ENCODE results near the gene PRKCB.
"Not testable (repeated sequence)": the region's sequence is repeated elsewhere in the genome, so short reads cannot be mapped to it uniquely, and the experiment has no call there.

Gene PRKCB

DNA sequence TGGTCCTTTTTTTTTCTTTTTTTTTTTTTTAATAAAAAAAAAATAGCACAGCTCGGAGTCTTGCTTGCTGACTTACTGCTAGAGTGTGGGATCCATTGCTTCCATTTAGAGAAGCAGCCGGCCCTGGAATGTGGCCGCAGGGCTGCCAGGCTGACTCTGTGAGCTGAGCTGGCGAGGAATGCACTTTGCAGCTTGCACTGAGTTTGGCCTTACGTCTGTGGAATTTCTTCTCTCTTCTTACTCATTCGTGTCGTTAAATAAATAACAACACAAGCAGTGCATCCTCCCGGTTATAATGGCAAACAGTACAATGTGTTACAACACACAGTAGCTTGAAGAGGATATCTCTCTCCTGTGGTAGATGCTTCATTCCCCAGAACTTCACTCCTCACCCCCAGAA is 69.2 kb downstream of the PRKCB start:
- DNase-seq, result no peak

- DNase-seq, result no peak
Observed at GRCh38 chr16:23907457-23907902, 71.7 kb downstream of the PRKCB start.

GRCh38 chr16:23907903-23908302 is 72.1 kb downstream of the PRKCB start:
- no peak for DNase-seq

DNA sequence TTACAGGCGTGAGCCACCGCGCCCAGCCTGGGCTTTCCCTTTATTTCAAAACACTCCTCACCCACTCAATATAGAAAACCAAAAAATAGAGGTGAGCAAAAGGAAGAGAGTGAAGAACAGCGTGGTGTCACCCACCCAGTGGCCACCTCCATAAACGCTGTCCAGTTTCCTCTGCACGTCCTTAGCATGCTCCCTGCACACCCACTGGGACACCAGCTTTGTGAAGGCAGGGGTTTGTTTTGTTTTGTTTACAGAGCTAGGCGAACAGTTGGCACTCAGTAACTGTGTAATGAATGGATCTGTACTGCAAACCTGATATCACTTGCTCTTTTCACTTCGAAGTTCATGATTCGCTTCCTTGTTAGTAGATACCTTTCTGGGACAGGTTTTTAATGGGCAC is 73.0 kb downstream of the PRKCB start:
- DNase-seq, result no peak

GRCh38 chr16:23909792-23910418 is 74.1 kb downstream of the PRKCB start:
- no peak for DNase-seq

DNA sequence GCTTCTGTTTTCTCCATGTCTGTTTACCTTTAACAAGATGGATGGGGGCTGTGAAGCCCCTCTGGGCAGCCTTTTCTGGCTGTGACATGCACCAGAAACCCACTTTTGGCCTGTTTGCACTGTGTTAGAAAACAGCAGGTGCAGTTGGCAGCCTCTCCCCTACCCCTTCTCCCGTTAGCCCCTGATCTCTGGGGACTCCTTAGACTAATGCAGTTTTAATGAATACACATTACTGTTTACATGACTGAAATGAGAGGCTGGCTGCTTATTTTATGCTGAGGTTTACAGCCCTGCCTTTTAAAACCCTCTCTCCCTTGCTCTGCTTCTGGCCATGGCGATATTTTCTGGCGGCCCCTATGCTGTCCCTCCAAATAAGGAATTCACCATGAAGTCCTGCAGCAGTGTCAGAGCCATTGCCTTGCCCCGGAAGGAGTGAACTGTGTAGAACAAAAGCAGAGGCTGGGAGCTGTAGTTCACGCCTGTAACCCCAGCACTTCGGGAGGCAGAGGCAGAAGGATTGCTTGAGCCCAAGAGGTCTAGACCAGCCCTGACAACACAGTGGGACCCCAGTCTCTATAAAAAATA is 79.3 kb downstream of the PRKCB start:
- DNase-seq, result no peak

GRCh38 chr16:23916552-23916951 is 80.8 kb downstream of the PRKCB start:
- not testable (repeated sequence) for DNase-seq

DNA sequence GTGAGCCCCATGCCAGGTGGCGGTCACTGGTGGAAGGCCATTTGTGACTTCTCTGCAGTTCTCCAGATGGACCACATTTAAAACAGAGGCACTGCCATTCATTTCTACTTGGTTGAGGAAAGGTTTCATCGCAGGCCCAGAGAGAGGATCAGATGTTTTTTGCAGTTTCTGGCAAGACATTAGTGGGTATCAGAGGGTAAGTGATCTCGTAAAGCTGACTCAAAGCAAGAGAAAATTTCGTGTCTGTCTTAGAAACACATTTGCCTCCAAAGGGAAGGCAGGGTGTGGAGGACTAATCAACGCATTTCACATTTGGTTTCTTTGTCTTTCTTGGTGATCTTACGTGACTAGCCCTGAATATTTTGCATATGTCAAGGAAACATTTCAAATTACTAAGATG is 81.8 kb downstream of the PRKCB start:
- DNase-seq, result no peak

DNA sequence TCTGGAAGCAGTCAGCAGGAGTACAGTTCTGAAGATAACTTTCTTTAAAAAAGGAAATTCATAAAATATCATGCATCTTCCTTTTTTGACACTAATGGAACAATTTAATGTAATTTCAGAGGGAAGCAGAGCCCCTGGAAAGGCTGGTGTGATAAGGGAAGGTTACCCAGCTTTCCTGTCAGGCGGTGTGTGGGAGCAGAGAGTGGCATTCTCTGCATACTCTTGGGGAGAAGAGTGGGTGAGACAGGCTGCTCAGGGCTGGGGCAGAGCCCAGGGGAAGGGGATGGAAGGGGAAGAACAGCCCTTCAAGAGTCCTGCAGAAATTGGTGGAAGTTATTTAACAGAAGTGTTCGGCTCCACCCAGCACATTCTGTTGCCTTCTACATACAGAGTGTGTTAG is 84.7 kb downstream of the PRKCB start:
- no peak for DNase-seq

- no peak for DNase-seq
Observed at GRCh38 chr16:23920899-23921298, 85.1 kb downstream of the PRKCB start.

- DNase-seq, result no peak
Observed at GRCh38 chr16:23922406-23922805, 86.6 kb downstream of the PRKCB start.

DNA sequence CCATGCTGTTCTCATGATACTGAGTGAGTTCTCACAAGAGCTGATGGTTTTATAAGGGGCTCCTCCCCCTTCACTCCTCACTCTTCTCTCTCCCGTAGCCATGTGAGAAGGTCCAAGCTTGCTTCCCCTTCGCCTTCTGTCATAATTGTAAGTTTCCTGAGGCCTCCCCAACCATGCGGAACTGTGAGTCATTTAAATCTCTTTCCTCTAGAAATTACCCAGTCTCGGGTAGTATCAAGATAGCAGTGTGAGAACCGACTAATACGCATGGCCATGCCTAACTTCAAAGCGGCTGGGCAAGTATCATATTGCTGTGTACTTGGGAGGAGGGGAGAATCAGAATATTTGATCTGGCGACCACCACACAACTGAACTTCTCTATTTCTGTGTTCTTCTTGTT is 88.3 kb downstream of the PRKCB start:
- DNase-seq, result no peak

- DNase-seq, result no peak
Observed at GRCh38 chr16:23927796-23928195, 92.0 kb downstream of the PRKCB start.

DNA sequence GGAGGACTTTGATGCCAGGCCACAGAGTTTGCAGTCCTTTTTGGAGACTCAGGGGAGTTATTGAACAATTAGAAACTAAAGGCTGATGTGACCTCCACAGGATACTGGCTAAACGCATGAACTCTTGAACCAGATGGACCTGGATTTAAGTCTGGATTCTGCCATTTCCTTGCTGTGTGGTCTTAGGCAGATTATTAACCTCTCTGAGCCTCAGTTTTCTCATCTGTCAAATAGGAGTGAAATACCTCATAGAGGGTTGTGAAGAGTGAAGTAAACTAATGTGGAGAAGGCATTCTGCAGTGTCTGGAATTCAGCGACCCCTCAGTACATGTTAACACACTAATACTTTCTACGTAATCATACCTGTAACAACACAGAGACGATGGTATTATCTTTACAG is 93.5 kb downstream of the PRKCB start:
- no peak for DNase-seq

DNA sequence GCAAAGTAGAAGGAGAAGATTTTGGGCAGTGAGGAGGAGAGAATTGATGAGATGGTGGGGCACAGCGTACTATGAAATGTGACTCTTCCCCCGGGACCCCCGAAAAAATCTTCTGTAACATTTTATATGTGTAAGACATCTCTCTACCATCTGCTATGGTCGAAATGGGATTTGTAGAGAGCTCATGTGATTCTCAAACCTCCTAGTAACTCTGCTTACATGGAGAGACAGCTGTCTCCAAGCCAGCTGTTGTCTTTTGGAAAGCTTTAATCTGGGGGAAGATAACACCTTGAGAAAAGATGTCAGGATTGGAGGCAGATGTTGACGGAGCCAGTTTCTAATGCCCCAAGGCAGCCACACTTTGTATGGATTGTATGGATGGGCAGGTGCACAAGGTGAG is 94.1 kb downstream of the PRKCB start:
- DNase-seq, result no peak

DNA sequence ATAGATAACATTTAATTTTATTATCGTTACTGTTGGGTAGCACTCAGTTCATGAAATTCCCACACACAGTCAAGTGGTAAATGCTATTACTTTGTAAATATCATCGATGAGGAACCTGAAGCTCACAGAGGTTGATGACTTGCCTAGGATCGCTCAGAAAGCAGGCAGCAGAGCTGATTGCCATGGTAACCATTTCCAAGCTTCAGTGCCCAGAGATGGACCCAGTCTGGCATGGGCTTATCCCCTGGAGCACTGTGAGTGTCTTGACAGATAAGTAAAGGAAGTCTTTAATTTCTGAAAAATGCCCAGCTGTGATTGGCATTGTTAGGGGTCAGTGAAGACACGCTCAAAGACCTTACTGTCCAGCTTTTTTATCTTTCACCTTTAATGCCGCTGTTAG is 95.0 kb downstream of the PRKCB start:
- DNase-seq, result no peak

- no peak for DNase-seq
Observed at GRCh38 chr16:23931199-23931598, 95.4 kb downstream of the PRKCB start.

DNA sequence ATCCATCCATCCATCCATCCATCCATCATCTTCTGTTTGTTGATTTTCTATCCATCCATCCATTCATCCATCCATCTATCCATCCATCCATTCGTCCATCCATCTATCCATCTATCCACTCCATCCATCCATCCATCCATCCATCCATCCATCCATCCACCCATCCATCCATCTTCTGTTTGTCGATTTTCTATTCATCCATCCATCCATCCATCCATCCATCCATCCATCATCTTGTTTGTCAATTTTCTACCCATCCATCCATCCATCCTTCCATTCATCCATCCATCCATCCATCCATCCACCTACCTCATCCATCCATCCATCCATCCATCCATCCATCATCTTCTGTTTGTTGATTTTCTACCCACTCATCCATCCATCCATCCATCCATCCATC is 97.9 kb downstream of the PRKCB start:
- not testable (repeated sequence) for DNase-seq

- no peak for DNase-seq
Observed at GRCh38 chr16:23934610-23935236, 98.9 kb downstream of the PRKCB start.

DNA sequence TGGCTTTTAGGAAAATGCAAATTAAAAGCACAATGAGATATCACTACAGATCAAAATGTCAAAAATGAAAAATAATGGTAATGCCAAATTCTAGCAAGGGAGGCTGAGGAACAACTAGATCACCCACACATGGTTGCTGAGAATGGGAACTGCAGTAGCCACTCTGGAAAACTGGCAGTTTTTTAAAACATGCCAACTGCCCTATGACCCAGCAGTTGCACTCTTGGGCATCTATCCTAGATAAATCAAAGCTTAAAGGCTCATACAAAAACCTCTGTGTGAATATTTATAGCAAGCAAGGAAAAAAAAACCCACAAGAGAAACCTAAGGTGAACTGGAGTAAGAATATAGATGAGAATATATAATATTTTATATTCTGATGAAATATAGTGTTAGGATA is 104.3 kb downstream of the PRKCB start:
- DNase-seq, result no peak

- DNase-seq, result no peak
Observed at GRCh38 chr16:23941025-23941424, 105.2 kb downstream of the PRKCB start.

GRCh38 chr16:23941963-23942564 is 106.3 kb downstream of the PRKCB start:
- DNase-seq, result no peak

DNA sequence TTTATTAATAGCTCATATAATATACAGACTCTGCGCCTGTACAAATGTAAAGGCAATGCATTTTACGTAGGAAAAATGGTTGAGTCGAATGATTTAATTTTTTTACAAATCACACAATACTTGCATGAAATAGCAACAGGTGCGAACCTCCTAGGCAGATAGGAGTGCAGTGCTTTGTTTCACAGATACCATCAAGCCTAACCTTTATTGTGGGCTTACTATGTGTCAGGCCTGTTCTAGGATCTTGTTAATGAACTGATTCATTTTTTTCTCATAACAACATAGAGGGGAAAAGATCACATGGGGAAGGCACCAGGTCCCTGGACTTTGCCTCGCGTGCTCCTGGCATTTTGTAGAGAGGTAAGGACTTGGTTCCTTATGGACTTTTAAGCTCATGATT is 107.8 kb downstream of the PRKCB start:
- DNase-seq, result no peak

DNA sequence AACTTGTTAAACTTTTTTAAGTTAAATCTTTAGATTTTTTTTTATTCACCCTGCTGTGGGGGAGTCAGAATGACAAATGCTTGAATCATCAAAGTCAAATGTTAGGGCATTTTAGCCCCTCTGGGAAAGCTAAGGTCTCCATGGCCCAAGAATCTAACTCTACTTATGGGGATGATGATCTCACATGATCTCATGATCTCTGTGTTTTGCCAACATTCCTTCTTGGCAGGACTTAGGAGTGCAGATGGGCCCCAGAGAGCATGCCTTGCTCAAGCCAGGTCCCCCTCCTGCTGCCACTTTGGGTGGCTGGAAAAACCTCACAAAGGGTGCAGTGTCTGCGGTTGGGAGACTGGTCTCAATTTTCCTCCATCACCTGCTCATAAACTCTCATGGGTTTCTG is 108.6 kb downstream of the PRKCB start:
- no peak for DNase-seq
